HG02642 (cell line): ENCODE data around the gene TEX14.

Source experiments
- ATAC-seq: cut with Tn5 transposase; IDR thresholded peaks from one replicate; pipeline ENCODE4 v1.9.1; 2021; ENCODE audit warnings: mild to moderate bottlenecking; ENCODE audit not compliant: unreplicated experiment, poor library complexity

The TEX14 gene

DNA sequence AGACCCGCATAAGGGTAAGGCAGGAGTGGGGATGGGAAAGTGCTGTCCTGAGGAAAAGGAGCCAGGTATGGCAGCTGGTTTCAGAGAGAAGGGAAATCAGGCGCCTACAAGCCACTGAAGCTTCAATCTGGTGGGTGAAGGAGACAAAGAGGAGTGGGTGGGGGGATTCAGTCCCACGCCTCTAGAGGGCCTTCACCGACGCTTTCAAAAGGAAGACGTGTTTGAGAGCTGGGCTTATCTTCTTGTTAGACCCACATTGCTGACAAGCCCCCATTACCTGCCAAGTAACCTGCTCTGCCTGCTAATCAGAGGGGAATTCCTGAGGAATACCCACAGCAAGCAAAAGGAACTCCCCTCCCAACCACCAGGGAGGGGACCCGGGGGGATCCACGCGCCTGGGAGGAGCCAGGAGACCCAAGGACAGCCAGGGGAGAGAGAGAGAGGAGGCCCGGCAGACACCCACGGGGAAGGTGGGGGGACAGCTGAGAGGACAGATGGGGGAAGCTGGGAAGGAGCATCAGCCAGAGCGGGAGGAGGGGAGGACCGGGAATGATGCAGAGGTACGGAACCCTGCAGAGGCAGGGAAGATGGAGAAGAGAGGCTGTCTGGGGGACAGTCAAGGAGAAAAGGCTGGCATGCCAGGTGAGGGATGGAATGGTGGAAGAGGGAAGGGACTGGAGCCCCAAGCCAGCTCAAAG, 178.4 kb downstream of the TEX14 start:
- ATAC-seq: no peak

DNA sequence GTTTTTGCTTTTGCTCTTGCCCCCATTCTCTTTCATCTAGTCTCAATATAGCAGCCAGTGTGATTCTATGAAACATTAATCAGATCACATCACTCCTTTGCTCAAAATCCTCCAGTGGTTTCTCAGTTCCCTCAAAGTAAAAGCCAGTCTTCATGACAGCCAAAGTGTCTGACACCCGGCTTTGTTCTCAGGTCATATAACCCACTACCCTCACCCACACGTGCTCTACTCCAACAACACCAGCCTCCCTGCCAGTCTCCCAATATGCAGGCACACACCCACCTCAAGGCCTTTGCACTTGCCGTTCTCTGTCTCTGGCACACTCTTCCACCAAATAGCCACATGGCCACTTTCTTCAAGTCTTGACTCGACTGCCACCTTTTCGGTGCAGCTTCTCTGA, 181.8 kb downstream of the TEX14 start:
- ATAC-seq: no peak

DNA sequence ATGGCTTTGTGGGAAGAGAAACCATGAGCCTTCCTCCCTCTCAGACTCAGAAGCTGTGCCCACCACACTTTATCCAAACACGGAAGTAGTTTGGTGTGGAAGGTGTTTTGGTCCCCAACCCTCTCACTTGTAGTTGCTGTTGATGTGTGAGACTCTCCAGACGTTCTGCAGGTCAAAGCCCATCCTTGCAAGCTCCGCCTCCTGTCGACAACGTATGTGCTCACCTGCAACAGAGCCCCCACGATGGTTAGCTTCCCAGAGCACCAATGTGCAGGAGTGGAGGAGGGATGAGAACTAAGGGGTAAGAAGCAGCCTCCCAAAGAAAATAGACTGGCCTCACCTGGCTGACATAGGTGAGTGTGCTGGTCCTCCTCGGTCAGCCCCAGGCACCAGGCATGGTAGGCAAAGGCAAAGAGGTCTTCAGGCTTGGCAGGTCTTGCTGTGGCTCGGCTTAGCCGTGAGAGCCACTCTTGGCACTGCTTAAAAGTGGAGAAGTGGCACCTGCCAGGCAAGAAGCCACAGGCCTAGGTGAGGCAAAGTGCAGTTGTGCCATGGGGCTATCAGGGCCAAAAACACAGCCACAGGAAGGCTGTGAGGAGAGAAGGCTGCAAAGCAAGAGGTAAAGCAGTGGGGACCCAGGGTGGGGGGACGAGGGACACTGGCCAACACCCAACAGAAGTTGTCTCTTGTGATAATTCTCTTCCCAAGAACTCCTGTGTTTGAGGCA, 183.3 kb downstream of the TEX14 start:
- ATAC-seq: no peak

DNA sequence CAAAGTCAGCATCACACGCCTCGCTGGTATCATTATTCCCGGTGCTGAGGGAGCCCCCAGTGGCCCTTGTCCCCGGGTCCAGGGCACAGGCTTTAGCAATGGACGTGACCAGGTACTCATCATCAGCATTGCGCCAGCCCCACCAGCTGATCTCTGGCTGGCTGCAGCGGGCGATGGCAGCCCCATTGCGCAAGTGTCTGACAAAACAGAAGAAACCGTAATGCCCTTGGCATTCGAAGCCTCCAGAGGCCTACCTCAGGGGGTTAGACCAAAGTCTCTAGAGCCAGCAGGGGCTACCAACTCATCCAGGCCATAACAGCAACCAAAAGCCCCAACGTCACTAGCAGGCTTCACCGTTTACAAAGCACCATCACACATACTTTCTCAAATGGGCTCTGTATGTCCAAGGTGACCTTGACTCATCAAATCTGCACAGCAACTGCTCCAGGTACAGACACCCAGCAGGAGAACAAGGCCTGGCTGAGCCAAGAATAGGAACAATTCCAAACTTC, 184.7 kb downstream of the TEX14 start:
- ATAC-seq: no peak
